IMR-90 (cell line): ENCODE measurements around the gene RASGRF2. TPM values are rescaled to one million over a fixed set of nuclear protein-coding genes. Genes with fewer than 3 reads are reported as not detected.

Experiments used
- ATAC-seq: fragments of 200-7000 bp; cut with Tn5 transposase; 2 replicates; pipeline ENCODE4 v1.9.1; 2020; ENCODE audit warnings: low read depth, mild to moderate bottlenecking, moderate library complexity
- BruUV-seq: library from RNA; stranded (reverse); fragments of 400-500 nt; replicated peaks from 2 replicates; lab custom pipeline; 2021; lab: Mats Ljungman, UMichigan
- CTCF ChIA-PET: fragments of 300-600 bp; formaldehyde crosslinking; extraction: SDS; loops from one replicate; lab custom pipeline; 2021; ENCODE audit warnings: antibody characterized with exemption; lab: Yijun Ruan, JAX
- POLR2A ChIA-PET: fragments of 300-600 bp; sonication (Branson Sonifier 250); formaldehyde crosslinking; loops from one replicate; lab custom pipeline; 2022; ENCODE audit warnings: antibody characterized with exemption; ENCODE audit not compliant: unreplicated experiment; lab: Charles Lee
- DNase-seq: peaks from one replicate; pipeline ENCODE4 v3.0.0; 2013
- H2AFZ ChIP-seq: replicated peaks from 2 replicates; pipeline ENCODE3; 2013; ENCODE audit warnings: low read length, mild to moderate bottlenecking; ENCODE audit not compliant: poor library complexity
- H2AK5ac ChIP-seq: 2 replicates; pipeline ENCODE4 v1.6.1; 2013; ENCODE audit warnings: low read depth, low read length, inconsistent platforms
- H2AK9ac ChIP-seq: replicated peaks from 2 replicates; pipeline ENCODE3; 2013; ENCODE audit warnings: mild to moderate bottlenecking, low read depth, low read length, moderate library complexity; ENCODE audit not compliant: poor library complexity
- H2BK120ac ChIP-seq: 2 replicates; pipeline ENCODE4 v1.6.1; 2013; ENCODE audit warnings: low read depth, low read length, inconsistent platforms
- H2BK15ac ChIP-seq: 3 replicates; pipeline ENCODE4 v1.6.1; 2013; ENCODE audit warnings: low read depth, low read length, inconsistent platforms
- H2BK20ac ChIP-seq: 2 replicates; pipeline ENCODE4 v1.6.1; 2013; ENCODE audit warnings: low read depth, mild to moderate bottlenecking, inconsistent platforms, low read length, moderate library complexity
- H2BK5ac ChIP-seq: 2 replicates; pipeline ENCODE4 v1.6.1; 2013; ENCODE audit warnings: mild to moderate bottlenecking, low read depth, low read length, inconsistent platforms; ENCODE audit not compliant: poor library complexity, severe bottlenecking
- H3K14ac ChIP-seq: replicated peaks from 2 replicates; pipeline ENCODE4 v1.6.1; 2013; ENCODE audit warnings: low read depth, low read length, inconsistent platforms
- H3K18ac ChIP-seq: 2 replicates; pipeline ENCODE4 v1.6.1; 2013; ENCODE audit warnings: low read depth, low read length, control low read depth
- H3K23ac ChIP-seq: 2 replicates; pipeline ENCODE4 v1.6.1; 2013; ENCODE audit warnings: low read depth, low read length, inconsistent platforms
- H3K27ac ChIP-seq: 2 replicates; pipeline ENCODE4 v1.5.1; 2013; ENCODE audit warnings: mild to moderate bottlenecking, control low read depth, low read length; ENCODE audit not compliant: insufficient read depth
- H3K27me3 ChIP-seq: 2 replicates; pipeline ENCODE4 v1.6.1; 2013; ENCODE audit warnings: low read length; ENCODE audit not compliant: control insufficient read depth, insufficient read depth
- H3K36me3 ChIP-seq: 2 replicates; pipeline ENCODE4 v1.6.1; 2013; ENCODE audit warnings: low read length, mixed read lengths; ENCODE audit not compliant: control insufficient read depth, insufficient read depth
- H3K4ac ChIP-seq: 2 replicates; pipeline ENCODE4 v1.6.1; 2013; ENCODE audit warnings: low read depth, low read length, inconsistent platforms
- H3K4me1 ChIP-seq: 2 replicates; pipeline ENCODE4 v1.6.1; 2013; ENCODE audit warnings: low read length, mixed read lengths; ENCODE audit not compliant: control insufficient read depth, insufficient read depth
- H3K4me2 ChIP-seq: 2 replicates; pipeline ENCODE4 v1.6.1; 2013; ENCODE audit warnings: low read depth, mild to moderate bottlenecking, control low read depth, low read length, moderate library complexity
- H3K4me3 ChIP-seq: 2 replicates; pipeline ENCODE4 v1.5.1; 2013; ENCODE audit warnings: low read depth, mild to moderate bottlenecking, control low read depth, low read length, moderate library complexity; ENCODE audit not compliant: insufficient read depth
- H3K56ac ChIP-seq: 2 replicates; pipeline ENCODE4 v1.6.1; 2013; ENCODE audit warnings: low read length, inconsistent platforms; ENCODE audit not compliant: insufficient read depth; ENCODE audit errors: extremely low read depth
- H3K79me1 ChIP-seq, 2 experiments: 2 replicates each; pipeline ENCODE4 v1.6.1; 2013; ENCODE audit warnings: low read length in 2 of 2, inconsistent platforms in 1 of 2, low read depth in 1 of 2
- H3K9ac ChIP-seq: 2 replicates; pipeline ENCODE4 v1.6.1; 2013; ENCODE audit warnings: low read depth, low read length, control low read depth
- H3K9me1 ChIP-seq: 2 replicates; pipeline ENCODE4 v1.6.1; 2013; ENCODE audit warnings: low read length, inconsistent platforms; ENCODE audit not compliant: insufficient read depth
- H3K9me3 ChIP-seq: 2 replicates; pipeline ENCODE4 v1.6.1; 2013; ENCODE audit warnings: low read length; ENCODE audit not compliant: control insufficient read depth, insufficient read depth
- H4K20me1 ChIP-seq: 2 replicates; pipeline ENCODE4 v1.6.1; 2013; ENCODE audit warnings: low read length, inconsistent platforms; ENCODE audit not compliant: insufficient read depth
- H4K5ac ChIP-seq: 2 replicates; pipeline ENCODE4 v1.6.1; 2013; ENCODE audit warnings: mild to moderate bottlenecking, low read depth, low read length, control low read depth
- H4K8ac ChIP-seq, 2 experiments: 2 replicates each; pipeline ENCODE4 v1.6.1; 2013; ENCODE audit warnings: low read depth in 2 of 2, low read length in 2 of 2, control low read depth in 1 of 2, inconsistent platforms in 1 of 2
- H4K91ac ChIP-seq: 2 replicates; pipeline ENCODE4 v1.6.1; 2013; ENCODE audit warnings: low read depth, low read length, inconsistent platforms; ENCODE audit not compliant: insufficient read depth
- BHLHE40 ChIP-seq: fragments of 150-350 bp; IDR thresholded peaks from 2 replicates; pipeline ENCODE4 v1.6.1; 2016; ENCODE audit warnings: mild to moderate bottlenecking, low read depth, low read length
- CEBPB ChIP-seq: IDR thresholded peaks from 2 replicates; pipeline ENCODE4 v1.6.1; 2012; ENCODE audit warnings: low read depth, low read length, improper control_type of control experiment
- MAFK ChIP-seq: IDR thresholded peaks from 2 replicates; pipeline ENCODE4 v1.6.1; 2012; ENCODE audit warnings: low read depth, low read length, improper control_type of control experiment
- MAZ ChIP-seq: IDR thresholded peaks from 2 replicates; pipeline ENCODE4 v1.6.1; 2012; ENCODE audit warnings: low read depth, mild to moderate bottlenecking, low read length, improper control_type of control experiment, moderate library complexity, borderline replicate concordance
- NFE2L2 ChIP-seq: fragments of 150-350 bp; IDR thresholded peaks from 2 replicates; pipeline ENCODE4 v1.6.1; 2016; ENCODE audit warnings: low read depth, mild to moderate bottlenecking, low read length
- RCOR1 ChIP-seq: IDR thresholded peaks from 2 replicates; pipeline ENCODE4 v1.6.1; 2012; ENCODE audit warnings: mild to moderate bottlenecking, low read length, improper control_type of control experiment; ENCODE audit not compliant: insufficient replicate concordance
- WGBS, 2 experiments: methylation state at CpG; one replicate each; pipeline versions ENCODE4 v1.1.5 to v1.1.7; 2013; ENCODE audit warnings: missing lambda C conversion rate in 2 of 2; ENCODE audit not compliant: insufficient read length in 1 of 2; ENCODE audit errors: extremely low coverage in 2 of 2; 5-methylcytosine and 5-hydroxymethylcytosine counted together
- dilution Hi-C: fragments of 300-500 bp; cut with HindIII; formaldehyde crosslinking; loops from one replicate; pipeline ENCODE4 v1.14.3; 2018; ENCODE audit warnings: low sequenced_read_pairs; ENCODE audit not compliant: unreplicated experiment
- in situ Hi-C: fragments of 300-500 bp; cut with MboI; formaldehyde crosslinking; loops from 3 replicates; pipeline ENCODE4 v1.14.3; 2019; ENCODE audit warnings: low sequenced_read_pairs, inconsistent platforms, mixed read lengths
- intact Hi-C: fragments of 100-400 bp; cut with micrococcal nuclease; formaldehyde crosslinking; loops from 2 replicates; pipeline ENCODE4 v1.10.0; 2022
- polyA plus RNA-seq, 3 experiments: library from polyadenylated mRNA; depleted of rRNA; stranded (reverse); fragments of >200 nt; gene quantifications; 2 replicates each; pipeline ENCODE4 v1.2.3, GENCODE V29; 2012; ENCODE audit warnings: low replicate concordance in 1 of 3
- total RNA-seq: library from RNA; depleted of rRNA; stranded (reverse); fragments of >200 nt; gene quantifications from 2 replicates; pipeline ENCODE4 v1.2.3, GENCODE V29; 2012

Gene RASGRF2
- total and polyA plus RNA-seq, 2 of the 4 experiments (the other 2 are of a cell fraction): 2.9 to 5.0 TPM

DNA sequence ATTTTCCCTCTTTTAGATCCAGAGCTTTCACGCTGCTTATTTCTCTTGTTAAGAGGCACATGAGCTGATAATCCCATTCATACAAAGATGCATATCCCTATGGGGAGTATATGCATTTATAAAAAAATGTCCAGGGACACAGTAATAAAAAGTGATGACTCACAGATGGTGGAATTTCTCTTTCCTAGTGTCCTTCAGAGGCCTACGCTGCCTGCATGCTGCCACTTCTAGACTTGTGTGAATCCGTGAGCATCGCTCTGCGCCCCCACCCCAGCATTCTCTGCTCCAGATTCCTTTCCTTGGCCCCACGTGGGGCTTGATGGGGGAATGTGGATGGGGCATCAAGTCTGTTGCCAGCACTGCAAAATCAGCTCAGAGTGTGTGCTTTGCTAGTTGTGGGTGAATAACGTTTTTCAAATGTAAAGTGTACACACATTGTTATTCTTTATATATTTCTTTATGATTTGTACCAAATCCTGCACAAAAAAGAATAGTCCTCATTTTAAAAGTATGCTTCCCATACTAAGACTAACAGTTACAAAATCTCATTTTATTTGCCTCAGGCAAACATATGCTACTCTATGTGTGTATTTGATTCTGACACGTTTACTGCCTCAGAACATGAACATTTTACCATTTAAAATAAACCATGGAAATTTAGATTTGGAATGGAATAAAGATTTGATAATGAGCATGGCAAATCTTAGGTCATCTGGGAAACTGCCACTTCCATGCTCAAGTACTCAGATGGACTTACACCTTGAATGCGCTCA, 22.4 kb upstream of the RASGRF2 start:
- Histone ChIP-seq H3K27me3 (no peaks in the 10 kb centered on the region), H2BK20ac (no peak overlapping the region), H2AFZ (peak overlapping the region; percentile 39), H3K56ac (no peak overlapping the region), H3K14ac (no peak overlapping the region), H3K36me3 (no peaks in the 10 kb centered on the region), H3K9me3 (no peaks in the 10 kb centered on the region), H3K4ac (no peak overlapping the region), H4K91ac (no peak overlapping the region), H3K4me1 (peaks cover 2% of the 10 kb centered on the region; the same call in 1 of the 2 replicates), H2AK9ac (no peak overlapping the region), H3K9ac (no peak overlapping the region), H2AK5ac (no peak overlapping the region), H4K20me1 (no peaks in the 10 kb centered on the region), H4K8ac (no peak overlapping the region), H2BK15ac (no peak overlapping the region), H3K23ac (no peak overlapping the region), H3K18ac (no peak overlapping the region), H3K4me2 (no peak overlapping the region), H3K9me1 (no peaks in the 10 kb centered on the region), H2BK120ac (no peak overlapping the region), H3K79me1 (no peaks in the 10 kb centered on the region), H4K5ac (no peak overlapping the region), H3K27ac (no peak overlapping the region), H2BK5ac (no peak overlapping the region), H3K4me3 (no peak overlapping the region)
- dilution Hi-C loops: no loop called here
- in situ Hi-C loops: no loop called here
- CTCF ChIA-PET: no interaction called here
- no peak for TF ChIP-seq MAFK
- no peak for TF ChIP-seq MAZ
- no peak for TF ChIP-seq NFE2L2
- no peak for TF ChIP-seq RCOR1
- TF ChIP-seq CEBPB: no peak
- TF ChIP-seq BHLHE40: no peak
- POLR2A ChIA-PET: no interaction called here
- intact Hi-C loops: no loop called here
- ATAC-seq (peak; percentile 72), DNase-seq (peak; percentile 31)
- no TSS peak for BruUV-seq
- no CpG with 5 or more reads among the region's 9 CpGs for WGBS, 2 experiments
